Measurements from ENCODE around the gene DIS3L2.

GRCh38 chr2:231917280-231918066, 44.0 kb upstream of the DIS3L2 start:
- TF ChIP-seq, protein P1, sequence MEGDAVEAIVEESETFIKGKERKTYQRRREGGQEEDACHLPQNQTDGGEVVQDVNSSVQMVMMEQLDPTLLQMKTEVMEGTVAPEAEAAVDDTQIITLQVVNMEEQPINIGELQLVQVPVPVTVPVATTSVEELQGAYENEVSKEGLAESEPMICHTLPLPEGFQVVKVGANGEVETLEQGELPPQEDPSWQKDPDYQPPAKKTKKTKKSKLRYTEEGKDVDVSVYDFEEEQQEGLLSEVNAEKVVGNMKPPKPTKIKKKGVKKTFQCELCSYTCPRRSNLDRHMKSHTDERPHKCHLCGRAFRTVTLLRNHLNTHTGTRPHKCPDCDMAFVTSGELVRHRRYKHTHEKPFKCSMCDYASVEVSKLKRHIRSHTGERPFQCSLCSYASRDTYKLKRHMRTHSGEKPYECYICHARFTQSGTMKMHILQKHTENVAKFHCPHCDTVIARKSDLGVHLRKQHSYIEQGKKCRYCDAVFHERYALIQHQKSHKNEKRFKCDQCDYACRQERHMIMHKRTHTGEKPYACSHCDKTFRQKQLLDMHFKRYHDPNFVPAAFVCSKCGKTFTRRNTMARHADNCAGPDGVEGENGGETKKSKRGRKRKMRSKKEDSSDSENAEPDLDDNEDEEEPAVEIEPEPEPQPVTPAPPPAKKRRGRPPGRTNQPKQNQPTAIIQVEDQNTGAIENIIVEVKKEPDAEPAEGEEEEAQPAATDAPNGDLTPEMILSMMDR (IDR thresholded peaks at IDR 0.05): no peak
- TF ChIP-seq POLR2A (IDR thresholded peaks at IDR 0.05): no peak
